ENCODE results near the gene NTSR1. TPM values are rescaled to one million over a fixed set of nuclear protein-coding genes. Genes with fewer than 3 reads are reported as not detected.

The NTSR1 gene
- total and polyA plus RNA-seq, 2 of the 8 experiments (the other 6 are each of a cell fraction or from before 2014, with no cell fraction given) = 0.53 to 0.89 TPM

DNA sequence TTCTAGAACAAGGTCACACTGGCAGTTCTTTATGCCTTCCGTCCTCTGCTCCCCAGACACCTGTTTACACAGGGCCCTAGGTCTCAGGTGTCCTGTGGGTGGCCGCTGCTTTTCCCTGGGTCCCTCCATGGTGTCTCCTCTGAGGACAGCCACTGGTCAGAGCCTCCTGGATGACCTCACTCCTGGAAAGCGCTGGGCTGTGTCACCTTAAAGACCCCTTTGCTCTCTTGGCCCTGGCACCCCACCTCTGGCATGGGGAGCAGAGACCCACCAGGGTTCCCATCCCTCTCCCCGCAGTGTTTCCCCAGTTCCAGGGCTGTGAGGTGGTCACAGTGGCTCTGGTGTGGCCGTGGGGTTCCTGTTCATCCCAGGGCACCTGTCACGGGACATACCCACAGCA is 33.9 kb downstream of the NTSR1 start:
- ChIA-PET POLR2A (ENCODE audit: partially characterized antibody) (no interaction called here), CTCF (ENCODE audit: partially characterized antibody) (interaction anchor here (1.0 to 2.9 kb wide), 5 partner anchors 11 to 389 kb away, joined by 3 to 9 read pairs (median 4); partner anchors contain the start of gene NTSR1)
- Histone ChIP-seq H3K36me3 (ENCODE audit: control insufficient read depth in 2 of 4, insufficient read depth in 4 of 4, low read length in 3 of 4) (no peaks in the 10 kb centered on the region), H2AFZ (ENCODE audit: low read length) (no peak overlapping the region), H3K56ac (replicated peaks; ENCODE audit: insufficient read length, low read depth, low read length) (no peak overlapping the region), H3K14ac (ENCODE audit: insufficient read length) (no peak overlapping the region), H2BK20ac (ENCODE audit: low read length) (no peak overlapping the region), H3K79me1 (ENCODE audit: low read depth, low read length) (no peaks in the 10 kb centered on the region), H3K4ac (replicated peaks; ENCODE audit: insufficient read length, low read depth, low read length) (no peak overlapping the region), H4K8ac (ENCODE audit: extremely low read depth, insufficient read depth, low read length) (no peak overlapping the region; the same call in 1 of the 2 replicates), H2BK12ac (ENCODE audit: low read depth, low read length) (no peak overlapping the region), H2BK120ac (replicated peaks; ENCODE audit: low read depth, low read length) (no peak overlapping the region), H3K18ac (ENCODE audit: extremely low read depth, low read length) (no peak overlapping the region), H4K91ac (replicated peaks; ENCODE audit: insufficient read length, low read length) (no peak overlapping the region), H3K23me2 (ENCODE audit: low read depth, low read length) (no peaks in the 10 kb centered on the region), H3K4me3 (ENCODE audit: extremely low read depth in 1 of 4, insufficient read depth in 2 of 4, low read depth in 3 of 4, low read length in 4 of 4) (no peak overlapping the region), H3K27me3 (replicated peaks in 1 of 4; ENCODE audit: control insufficient read depth in 3 of 4, extremely low read depth in 1 of 4, insufficient read depth in 3 of 4, low read length in 3 of 4) (no peaks in the 10 kb centered on the region; a peak in 2 of 7 replicates), H3K9ac (replicated peaks in 1 of 4; ENCODE audit: extremely low read depth in 1 of 4, low read depth in 3 of 4, low read length in 3 of 4) (no peak overlapping the region), H2BK15ac (ENCODE audit: low read length) (no peak overlapping the region; the same call in 1 of the 2 replicates), H2BK5ac (ENCODE audit: low read depth, low read length) (peak overlapping the region; percentile 21; the same call in 1 of the 2 replicates), H2AK5ac (ENCODE audit: low read depth, low read length) (no peak overlapping the region), H4K5ac (ENCODE audit: insufficient read length, low read depth, low read length) (no peak overlapping the region), H3K9me3 (ENCODE audit: insufficient read depth in 2 of 2, low read depth in 1 of 2, low read length in 1 of 2) (no peaks in the 10 kb centered on the region), H3K4me1 (replicated peaks in 1 of 4; ENCODE audit: control insufficient read depth in 3 of 4, insufficient read depth in 4 of 4, low read length in 3 of 4) (peaks cover 0 to 11% (median 5%) of the 10 kb centered on the region in 4 experiments; a peak in 5 of 7 replicates), H3K27ac (ENCODE audit: low read depth, low read length) (no peak overlapping the region), H4K20me1 (replicated peaks in 1 of 2; ENCODE audit: control insufficient read depth in 1 of 2, insufficient read depth in 2 of 2, low read length in 2 of 2) (no peaks in the 10 kb centered on the region), H3K79me2 (ENCODE audit: control insufficient read depth in 1 of 2, insufficient read depth in 2 of 2, low read length in 2 of 2) (no peaks in the 10 kb centered on the region), H3K4me2 (ENCODE audit: insufficient read depth in 1 of 2, low read depth in 2 of 2, low read length in 2 of 2) (no peak overlapping the region), H3K23ac (ENCODE audit: insufficient read length) (no peak overlapping the region)
- DNase-seq (ENCODE audit: low read depth in 1 of 2, low spot score in 2 of 2) = no peak
- WGBS, 2 experiments (ENCODE audit: extremely low coverage in 1 of 2, insufficient coverage in 1 of 2, insufficient read length in 1 of 2, insufficient replicate concordance in 2 of 2, low coverage in 1 of 2, low lambda C conversion rate in 2 of 2, missing lambda C conversion rate in 1 of 2) = 90% methylated on average over 6 of the region's 6 CpGs; no CpG with 5 or more reads in 1 of the 2 experiments
- no peak for FAIRE-seq
- TF ChIP-seq, protein P1, sequence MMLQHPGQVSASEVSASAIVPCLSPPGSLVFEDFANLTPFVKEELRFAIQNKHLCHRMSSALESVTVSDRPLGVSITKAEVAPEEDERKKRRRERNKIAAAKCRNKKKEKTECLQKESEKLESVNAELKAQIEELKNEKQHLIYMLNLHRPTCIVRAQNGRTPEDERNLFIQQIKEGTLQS (IDR thresholded peaks at IDR 0.05; ENCODE audit: insufficient read depth, low read depth, low read length) = no peak
- TF ChIP-seq SIRT6 (IDR thresholded peaks at IDR 0.05; ENCODE audit: low read length) (no peak), NANOG (IDR thresholded peaks at IDR 0.05; ENCODE audit: insufficient read depth, low read depth, low read length, poor library complexity, severe bottlenecking) (no peak), EGR1 (IDR thresholded peaks at IDR 0.05; ENCODE audit: borderline replicate concordance, low read depth, low read length) (no peak), EP300 (IDR thresholded peaks at IDR 0.05; ENCODE audit: borderline replicate concordance in 1 of 2, low read depth in 2 of 2, low read length in 2 of 2) (no peak), TCF12 (IDR thresholded peaks at IDR 0.05; ENCODE audit: low read depth, low read length) (no peak), YY1 (IDR thresholded peaks at IDR 0.05; ENCODE audit: low read depth, low read length) (no peak), POLR2A (IDR thresholded peaks at IDR 0.05; ENCODE audit: control extremely low read depth in 1 of 2, low read depth in 2 of 2, low read length in 2 of 2) (no peak), SP4 (IDR thresholded peaks at IDR 0.05; ENCODE audit: low read length) (no peak), CBX8 (IDR thresholded peaks at IDR 0.05; ENCODE audit: borderline replicate concordance, low read depth, low read length) (no peak)
